ENCODE measurements around the gene BLNK. TPM values are rescaled to one million over a fixed set of nuclear protein-coding genes. Genes with fewer than 3 reads are reported as not detected.

The BLNK gene
- total and polyA plus RNA-seq, 7 donors = 0.15 to 3.7 (median 1.1) TPM

DNA sequence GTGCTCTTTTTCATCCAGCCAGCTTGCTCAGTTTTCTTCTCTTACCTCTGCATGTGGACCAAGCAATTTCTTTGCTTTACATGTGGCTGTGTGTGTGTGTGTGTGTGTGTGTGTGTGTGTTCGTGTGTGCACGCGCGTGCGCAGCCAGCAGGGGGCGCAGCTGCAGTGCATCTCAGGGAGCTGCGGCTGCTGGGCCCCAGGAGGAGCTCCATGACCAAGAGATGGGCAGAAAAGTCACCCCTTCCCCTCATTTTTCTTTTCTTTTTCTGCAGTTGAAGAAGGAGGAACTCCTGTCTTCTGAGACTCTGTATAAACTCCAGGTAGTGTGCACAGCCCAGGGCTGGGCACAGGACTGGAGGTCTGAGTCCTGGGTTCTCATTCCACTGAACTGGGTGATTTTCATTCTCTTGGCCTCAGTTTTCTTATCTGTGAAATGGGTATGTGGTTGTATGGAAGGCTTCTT lies 41.8 kb downstream of the BLNK start:
- DNase-seq (peak; percentile 74 to 83), ATAC-seq (peak; percentile 57 to 81 (median 64))
- 2 to 5% (median 2%) methylated on average over 7 of the region's 7 CpGs for WGBS, 3 donors
- intact Hi-C loops (cut with DNase I) = loop anchor here (1.0 to 2.0 kb wide), 2 partner anchors 63 to 64 kb away; no protein-coding TSS in a partner anchor
- TF ChIP-seq, protein P1, sequence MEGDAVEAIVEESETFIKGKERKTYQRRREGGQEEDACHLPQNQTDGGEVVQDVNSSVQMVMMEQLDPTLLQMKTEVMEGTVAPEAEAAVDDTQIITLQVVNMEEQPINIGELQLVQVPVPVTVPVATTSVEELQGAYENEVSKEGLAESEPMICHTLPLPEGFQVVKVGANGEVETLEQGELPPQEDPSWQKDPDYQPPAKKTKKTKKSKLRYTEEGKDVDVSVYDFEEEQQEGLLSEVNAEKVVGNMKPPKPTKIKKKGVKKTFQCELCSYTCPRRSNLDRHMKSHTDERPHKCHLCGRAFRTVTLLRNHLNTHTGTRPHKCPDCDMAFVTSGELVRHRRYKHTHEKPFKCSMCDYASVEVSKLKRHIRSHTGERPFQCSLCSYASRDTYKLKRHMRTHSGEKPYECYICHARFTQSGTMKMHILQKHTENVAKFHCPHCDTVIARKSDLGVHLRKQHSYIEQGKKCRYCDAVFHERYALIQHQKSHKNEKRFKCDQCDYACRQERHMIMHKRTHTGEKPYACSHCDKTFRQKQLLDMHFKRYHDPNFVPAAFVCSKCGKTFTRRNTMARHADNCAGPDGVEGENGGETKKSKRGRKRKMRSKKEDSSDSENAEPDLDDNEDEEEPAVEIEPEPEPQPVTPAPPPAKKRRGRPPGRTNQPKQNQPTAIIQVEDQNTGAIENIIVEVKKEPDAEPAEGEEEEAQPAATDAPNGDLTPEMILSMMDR (IDR thresholded peaks at IDR 0.05) = peak; percentile 56
- H3K4me1 ChIP-seq = no peaks in the 10 kb centered on the region
- no peaks in the 10 kb centered on the region for H3K27me3 ChIP-seq (ENCODE audit: insufficient read depth in 3 of 3, low read length in 2 of 3)
- no peak overlapping the region for H3K27ac ChIP-seq
- H3K4me3 ChIP-seq = no peak overlapping the region
- H3K36me3 ChIP-seq (ENCODE audit: insufficient read depth in 1 of 2, low read depth in 1 of 2) = no peaks in the 10 kb centered on the region
- no peaks in the 10 kb centered on the region for H3K9me3 ChIP-seq

DNA sequence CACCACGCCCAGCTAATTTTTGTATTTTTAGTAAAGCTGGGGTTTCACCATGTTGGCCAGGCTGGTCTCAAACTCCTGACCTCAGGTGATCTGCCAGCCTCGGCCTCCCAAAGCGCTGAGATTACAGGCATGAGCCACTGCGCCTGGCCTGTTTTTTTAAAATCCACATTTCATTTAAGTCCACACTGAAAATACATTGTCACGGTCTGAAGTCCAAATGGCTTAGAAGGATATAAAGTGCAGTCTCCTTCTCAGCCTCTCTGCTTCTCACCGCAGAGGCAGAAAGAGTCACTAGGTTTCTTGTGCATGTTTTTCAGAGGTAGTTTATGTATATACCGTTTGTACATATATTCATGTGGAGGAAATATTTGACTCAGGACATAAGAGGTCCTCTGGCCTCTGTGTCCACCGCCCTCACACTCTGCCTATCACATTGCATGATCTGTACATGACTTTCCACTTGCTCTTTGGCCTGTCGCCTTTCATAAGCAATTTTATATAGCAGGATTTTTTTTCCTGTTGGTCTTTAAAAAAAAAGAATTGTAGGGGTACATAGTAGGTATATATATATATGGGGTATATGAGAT lies 42.9 kb downstream of the BLNK start:
- TF ChIP-seq, protein P1 (IDR thresholded peaks at IDR 0.05) = no peak
- ATAC-seq (no peak), DNase-seq (no peak)
- 84 to 88% (median 86%) methylated on average over 9 of the region's 9 CpGs for WGBS, 3 donors
- no peaks in the 10 kb centered on the region for H3K36me3 ChIP-seq (ENCODE audit: insufficient read depth in 1 of 2, low read depth in 1 of 2)
- no peaks in the 10 kb centered on the region for H3K27me3 ChIP-seq (ENCODE audit: insufficient read depth in 3 of 3, low read length in 2 of 3)
- H3K4me3 ChIP-seq = no peak overlapping the region
- no peaks in the 10 kb centered on the region for H3K9me3 ChIP-seq
- intact Hi-C loops (cut with DNase I) = no loop called here
- no peak overlapping the region for H3K27ac ChIP-seq
- no peaks in the 10 kb centered on the region for H3K4me1 ChIP-seq

DNA sequence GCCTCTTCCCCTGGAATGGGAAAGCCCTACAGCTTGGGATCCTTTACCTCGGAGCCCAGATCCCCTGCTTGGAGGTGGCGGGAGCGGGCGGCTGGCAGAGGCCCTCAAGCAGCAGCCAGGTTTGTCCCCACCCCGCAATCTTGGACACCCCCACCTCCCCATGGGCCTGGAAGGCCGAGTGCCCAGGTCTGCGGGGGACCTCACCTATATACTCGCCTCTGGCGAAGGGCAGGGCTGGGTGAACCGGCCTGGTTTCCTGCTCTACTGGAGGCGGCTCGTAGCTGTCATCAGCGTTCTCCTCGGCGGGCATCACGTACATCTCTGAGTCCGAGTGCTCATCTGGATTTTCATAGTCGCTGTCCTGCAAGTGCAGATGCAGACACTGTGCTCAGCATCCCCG lies 44.2 kb downstream of the BLNK start:
- no peak overlapping the region for H3K27ac ChIP-seq
- H3K4me3 ChIP-seq = no peak overlapping the region
- no peaks in the 10 kb centered on the region for H3K9me3 ChIP-seq
- TF ChIP-seq, protein P1 (IDR thresholded peaks at IDR 0.05) = no peak
- intact Hi-C loops (cut with DNase I) = no loop called here
- no peaks in the 10 kb centered on the region for H3K27me3 ChIP-seq (ENCODE audit: insufficient read depth in 3 of 3, low read length in 2 of 3)
- 88 to 90% (median 89%) methylated on average over 19 of the region's 19 CpGs for WGBS, 3 donors
- DNase-seq (no peak), ATAC-seq (no peak)
- H3K36me3 ChIP-seq (ENCODE audit: insufficient read depth in 1 of 2, low read depth in 1 of 2) = no peaks in the 10 kb centered on the region
- no peaks in the 10 kb centered on the region for H3K4me1 ChIP-seq

DNA sequence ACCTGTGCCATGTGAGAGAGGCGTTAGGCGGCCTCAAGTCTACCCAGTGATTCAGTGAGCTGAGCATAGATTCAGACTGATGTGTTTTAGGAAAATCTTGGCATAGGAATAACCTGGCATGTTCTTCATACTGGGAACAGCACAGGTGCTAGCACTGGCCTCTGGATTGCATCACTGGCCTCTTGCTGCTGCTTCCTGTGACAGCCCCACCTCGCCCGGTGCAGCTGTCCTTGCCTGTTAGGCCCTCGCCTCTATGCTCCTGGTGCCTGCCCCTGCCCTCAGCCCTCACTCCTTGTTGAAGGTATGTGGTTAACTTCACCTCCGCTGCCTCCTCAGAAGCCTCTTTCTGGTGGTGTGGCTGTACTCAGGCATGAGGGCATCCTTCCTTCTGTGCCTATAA lies 46.2 kb downstream of the BLNK start:
- Histone ChIP-seq H3K27me3 (ENCODE audit: insufficient read depth in 3 of 3, low read length in 2 of 3) (no peaks in the 10 kb centered on the region), H3K4me1 (no peaks in the 10 kb centered on the region), H3K27ac (no peak overlapping the region), H3K9me3 (no peaks in the 10 kb centered on the region), H3K36me3 (ENCODE audit: insufficient read depth in 1 of 2, low read depth in 1 of 2) (no peaks in the 10 kb centered on the region), H3K4me3 (no peak overlapping the region)
- ATAC-seq (peak; percentile 60 to 97 (median 90)), DNase-seq (peak in 1 of 2 donors; percentile 40)
- intact Hi-C loops (cut with DNase I) = no loop called here
- TF ChIP-seq, protein P1 (IDR thresholded peaks at IDR 0.05) = no peak
- WGBS, 3 donors = 56 to 63% (median 61%) methylated on average over 6 of the region's 6 CpGs

DNA sequence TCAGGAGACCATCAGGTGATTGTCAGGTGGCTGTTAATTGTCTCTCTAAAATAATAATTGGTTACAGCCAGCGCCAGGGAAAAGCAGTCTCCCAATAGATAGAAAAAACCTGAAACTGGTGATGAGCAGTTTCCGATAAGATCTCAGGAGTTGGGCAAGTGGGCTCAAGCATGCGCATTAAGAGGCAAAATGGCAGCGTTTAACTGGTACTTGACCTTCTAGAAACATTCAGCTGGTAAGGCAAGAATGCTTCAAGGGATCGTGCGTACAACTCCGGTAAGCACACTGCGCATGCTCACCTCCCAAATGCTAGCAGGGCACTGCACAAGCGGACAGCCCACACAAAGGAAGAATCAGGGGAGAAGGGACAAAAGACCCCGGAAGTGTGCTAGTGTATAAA lies 48.5 kb downstream of the BLNK start:
- ATAC-seq = no peak
- intact Hi-C loops (cut with DNase I) = no loop called here
- H3K27me3 ChIP-seq (ENCODE audit: insufficient read depth in 3 of 3, low read length in 2 of 3) = no peaks in the 10 kb centered on the region
- H3K36me3 ChIP-seq (ENCODE audit: insufficient read depth in 1 of 2, low read depth in 1 of 2) = no peaks in the 10 kb centered on the region
- no peak overlapping the region for H3K27ac ChIP-seq
- WGBS, 3 donors = 87 to 90% (median 88%) methylated on average over 10 of the region's 10 CpGs
- H3K4me3 ChIP-seq = no peak overlapping the region
- no peaks in the 10 kb centered on the region for H3K9me3 ChIP-seq
- H3K4me1 ChIP-seq = no peaks in the 10 kb centered on the region
- TF ChIP-seq, protein P1 (IDR thresholded peaks at IDR 0.05) = no peak
- no peak for DNase-seq

Measured in psoas muscle (tissue), 8 donors.